ENCODE results near the gene ADGRE1.
"Not testable (repeated sequence)": the region's sequence is repeated elsewhere in the genome, so short reads cannot be mapped to it uniquely, and the experiment has no call there.

Gene ADGRE1

DNA sequence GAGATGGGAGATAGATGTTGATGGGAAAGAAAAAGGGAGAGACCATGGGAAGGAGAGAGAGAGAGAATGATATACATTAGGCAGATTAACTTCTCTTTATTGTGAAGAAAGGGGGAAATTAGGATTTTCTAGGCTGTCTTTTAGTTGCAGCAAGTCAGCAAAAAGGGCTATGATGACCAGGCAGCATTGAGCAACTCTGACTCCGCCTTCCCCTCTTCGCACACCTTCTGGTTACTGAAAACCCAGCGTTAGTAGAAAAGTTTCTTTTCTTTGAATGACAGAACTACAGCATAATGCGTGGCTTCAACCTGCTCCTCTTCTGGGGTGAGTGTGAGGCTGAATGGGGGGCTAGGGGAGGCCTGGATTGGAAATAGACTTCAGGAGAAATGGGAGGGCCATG is at the start of gene ADGRE1:
ADGRE1 (plus strand) TSS at position 264 of the 400 bp plus-strand sequence; CDS start at position 294, 30 bp downstream.
- no peak for DNase-seq (ENCODE audit: low read depth in 2 of 2)

DNA sequence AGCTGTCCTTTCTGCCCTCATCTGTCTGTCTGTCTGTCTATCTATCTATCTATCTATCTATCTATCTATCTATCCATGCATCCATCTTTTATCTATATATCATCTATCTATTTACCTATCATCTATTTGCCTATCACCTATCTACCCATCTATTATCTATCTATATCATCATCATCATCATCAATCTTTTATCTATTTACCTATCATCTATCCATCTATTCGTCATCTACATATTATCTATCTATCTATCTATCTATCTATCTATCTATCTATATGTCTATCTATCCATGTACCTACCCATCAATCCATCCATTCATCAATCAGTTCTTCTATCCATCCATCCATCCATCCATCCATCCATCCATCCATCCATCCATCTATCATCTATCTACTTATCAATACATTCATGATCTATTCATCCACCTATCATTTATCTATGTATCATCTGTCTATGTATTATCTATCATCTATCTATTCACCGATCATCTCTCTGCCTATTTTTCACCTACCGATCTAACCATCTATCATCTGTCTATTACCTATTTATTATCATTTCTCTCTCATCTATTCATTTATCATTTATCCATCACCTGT is 49.2 kb upstream of the ADGRE1 start:
- no peak for DNase-seq (ENCODE audit: low read depth in 2 of 2)

DNA sequence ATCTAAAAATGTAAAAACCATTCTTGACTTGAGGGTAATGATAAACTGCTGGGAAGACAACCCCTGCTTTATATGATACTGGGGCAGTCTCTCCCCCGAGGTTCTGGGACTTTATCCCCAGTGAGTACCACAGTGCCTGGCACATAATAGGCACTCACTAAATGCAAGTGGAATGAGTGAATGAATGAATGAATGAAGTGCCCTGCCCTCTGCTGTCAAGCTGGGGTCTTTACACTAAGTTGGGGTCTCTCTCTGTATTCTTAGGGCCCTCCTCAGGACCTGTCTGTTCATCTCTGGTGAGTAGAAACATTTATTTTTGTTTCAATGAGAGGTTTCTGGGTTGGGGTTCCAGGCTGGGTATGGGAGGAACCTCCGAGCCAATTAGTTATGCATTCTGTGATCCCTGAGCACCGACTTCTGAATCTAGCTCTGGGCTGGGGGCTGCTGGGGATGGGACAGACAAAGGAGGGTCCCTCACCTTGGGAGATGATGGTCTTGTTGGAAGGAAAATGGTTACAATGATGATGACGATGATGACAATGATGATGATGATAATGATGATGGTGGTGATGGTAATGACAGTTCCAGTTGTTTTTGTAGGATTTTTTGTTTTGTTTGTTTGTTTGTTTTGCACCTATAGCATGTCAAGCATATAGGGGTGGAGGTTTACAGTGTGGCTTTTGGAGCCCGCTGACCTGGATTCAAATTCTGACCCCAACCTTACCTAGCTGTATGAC is 44.3 kb upstream of the ADGRE1 start:
- DNase-seq (ENCODE audit: low read depth in 2 of 2), result no peak

- no peak for DNase-seq (ENCODE audit: low read depth in 2 of 2)
These were observed 39.6 kb upstream of the ADGRE1 start for GRCh38 chr19:6847828-6848200.

GRCh38 chr19:6848986-6849385 is 38.4 kb upstream of the ADGRE1 start:
- no peak for DNase-seq (ENCODE audit: low read depth in 2 of 2)

- no peak for DNase-seq (ENCODE audit: low read depth in 2 of 2)
These were observed 37.5 kb upstream of the ADGRE1 start for GRCh38 chr19:6849876-6850275.

- DNase-seq (ENCODE audit: low read depth in 2 of 2), result no peak
These were observed 36.0 kb upstream of the ADGRE1 start for GRCh38 chr19:6851359-6851758.

DNA sequence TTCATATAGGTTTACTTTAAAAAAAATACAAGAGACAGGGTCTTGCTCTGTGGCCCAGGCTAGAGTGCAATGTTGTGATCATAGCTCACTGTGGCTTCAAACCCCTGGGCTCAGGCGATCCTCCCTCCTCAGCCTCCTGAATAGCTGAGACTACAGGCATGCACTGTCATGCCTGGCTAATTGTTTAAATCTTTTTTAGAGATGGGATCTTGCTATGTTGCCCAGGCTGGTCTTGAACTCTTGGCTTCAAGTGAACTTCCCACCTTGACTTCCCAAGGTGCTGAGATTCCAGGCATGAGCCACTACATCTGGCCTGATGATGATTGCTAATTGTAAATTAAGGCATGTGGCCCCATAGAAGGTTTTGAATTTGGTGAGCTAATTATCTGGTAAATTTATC is 35.4 kb upstream of the ADGRE1 start:
- no peak for DNase-seq (ENCODE audit: low read depth in 2 of 2)

GRCh38 chr19:6853868-6854267 is 33.5 kb upstream of the ADGRE1 start:
- no peak for DNase-seq (ENCODE audit: low read depth in 2 of 2)

DNA sequence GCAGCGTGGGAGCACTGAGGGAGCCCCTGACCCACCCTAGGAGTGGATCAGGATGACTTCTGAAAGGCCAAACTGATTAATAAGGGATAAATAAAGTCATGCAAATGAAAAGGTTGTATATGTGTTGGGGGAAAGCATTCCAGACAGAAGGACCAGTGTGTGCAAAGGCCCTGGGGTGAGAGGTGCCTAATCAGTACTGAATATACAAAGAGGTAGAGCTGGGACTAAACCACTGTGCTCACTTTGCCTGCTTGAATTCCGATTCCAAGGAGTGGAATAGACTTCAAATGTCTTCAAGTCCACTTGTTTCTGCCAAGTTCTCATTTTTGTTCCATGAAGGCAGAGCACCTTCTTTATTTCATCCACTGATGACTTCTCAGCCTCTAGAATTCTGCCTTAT is 32.6 kb upstream of the ADGRE1 start:
- no peak for DNase-seq (ENCODE audit: low read depth in 2 of 2)

DNA sequence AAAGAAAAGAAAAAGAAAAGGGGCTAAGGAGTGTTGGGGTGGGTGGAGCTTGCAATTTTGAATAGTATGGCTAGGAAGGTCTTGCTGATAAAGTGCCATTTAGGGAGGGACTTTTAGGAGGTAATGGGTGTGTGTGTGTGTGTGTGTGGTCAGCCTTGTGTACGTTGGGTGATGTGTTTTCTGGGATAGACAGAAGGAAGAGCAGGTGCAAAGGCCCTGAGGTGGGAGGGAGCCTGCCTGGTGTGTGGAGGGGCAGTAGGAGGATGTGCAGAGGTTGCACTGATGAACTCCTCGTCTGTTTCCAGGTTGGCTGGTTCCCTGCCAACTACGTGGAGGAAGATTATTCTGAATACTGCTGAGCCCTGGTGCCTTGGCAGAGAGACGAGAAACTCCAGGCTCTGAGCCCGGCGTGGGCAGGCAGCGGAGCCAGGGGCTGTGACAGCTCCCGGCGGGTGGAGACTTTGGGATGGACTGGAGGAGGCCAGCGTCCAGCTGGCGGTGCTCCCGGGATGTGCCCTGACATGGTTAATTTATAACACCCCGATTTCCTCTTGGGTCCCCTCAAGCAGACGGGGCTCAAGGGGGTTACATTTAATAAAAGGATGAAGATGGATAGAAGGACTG is 30.5 kb upstream of the ADGRE1 start:
- DNase-seq (ENCODE audit: low read depth in 2 of 2), result no peak

DNA sequence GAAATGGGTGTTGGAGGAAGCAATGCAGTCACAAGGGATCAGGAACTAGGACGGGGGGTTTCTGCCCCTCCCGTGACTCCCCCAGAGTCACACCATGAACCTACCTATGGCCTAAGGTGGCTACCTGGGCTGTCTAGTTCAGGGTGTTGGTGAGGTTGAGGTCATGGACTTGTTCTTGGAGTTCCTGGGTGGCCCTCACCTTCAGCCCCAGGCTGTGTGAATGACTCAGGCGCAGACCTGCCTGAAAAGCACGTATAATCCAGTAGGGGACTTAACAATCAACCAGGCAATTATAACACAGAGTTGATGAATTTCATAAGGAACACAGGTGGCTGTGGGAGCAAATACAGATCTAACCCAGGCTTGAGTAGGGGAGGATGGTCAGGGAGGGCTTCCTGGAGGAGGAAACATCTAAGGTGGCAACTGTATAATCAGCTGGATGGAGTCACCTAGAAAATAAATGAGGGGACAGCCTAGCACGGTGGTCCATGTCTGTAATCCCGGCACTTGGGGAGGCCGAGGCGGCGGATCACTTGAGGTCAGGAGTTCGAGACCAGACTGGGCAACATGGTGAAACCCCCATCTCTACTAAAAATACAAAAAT is 25.6 kb upstream of the ADGRE1 start:
- DNase-seq (ENCODE audit: low read depth in 2 of 2), result no peak

GRCh38 chr19:6862673-6863078 is 24.7 kb upstream of the ADGRE1 start:
- peak; percentile 50 to 52 for DNase-seq (ENCODE audit: low read depth in 2 of 2)

DNA sequence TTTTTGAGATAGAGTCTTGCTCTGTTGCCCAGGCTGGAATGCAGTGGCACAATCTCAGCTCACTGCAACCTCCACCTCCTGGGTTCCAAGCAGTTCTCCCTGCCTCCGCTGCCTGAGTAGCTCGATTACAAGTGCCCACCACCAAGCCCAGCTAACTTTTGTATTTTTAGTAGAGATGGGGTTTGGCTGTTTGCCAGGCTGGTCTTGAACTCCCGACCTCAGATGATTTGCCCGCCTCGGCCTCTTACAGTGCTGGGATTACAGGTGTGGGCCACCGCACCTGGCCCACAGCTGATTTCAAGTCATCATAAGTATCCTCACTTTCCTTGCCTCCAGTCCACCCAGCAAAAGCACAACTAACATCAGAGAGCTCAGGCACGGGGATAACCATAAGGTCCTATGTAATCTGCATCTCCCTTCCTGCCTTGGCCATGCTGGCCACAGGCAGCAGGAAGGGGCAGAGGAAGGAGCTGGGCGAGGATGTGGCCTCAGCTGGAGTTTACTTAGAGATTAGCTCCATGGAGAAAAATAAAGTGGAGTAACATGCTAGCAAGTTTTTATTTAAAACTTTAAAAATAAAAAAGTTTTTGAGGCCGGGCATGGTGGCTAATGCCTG is 22.9 kb upstream of the ADGRE1 start:
- DNase-seq (ENCODE audit: low read depth in 2 of 2), result no peak

GRCh38 chr19:6865849-6866248 is 21.5 kb upstream of the ADGRE1 start:
- no peak for DNase-seq (ENCODE audit: low read depth in 2 of 2)

GRCh38 chr19:6866741-6867151 is 20.6 kb upstream of the ADGRE1 start:
- DNase-seq (ENCODE audit: low read depth in 2 of 2), result no peak

DNA sequence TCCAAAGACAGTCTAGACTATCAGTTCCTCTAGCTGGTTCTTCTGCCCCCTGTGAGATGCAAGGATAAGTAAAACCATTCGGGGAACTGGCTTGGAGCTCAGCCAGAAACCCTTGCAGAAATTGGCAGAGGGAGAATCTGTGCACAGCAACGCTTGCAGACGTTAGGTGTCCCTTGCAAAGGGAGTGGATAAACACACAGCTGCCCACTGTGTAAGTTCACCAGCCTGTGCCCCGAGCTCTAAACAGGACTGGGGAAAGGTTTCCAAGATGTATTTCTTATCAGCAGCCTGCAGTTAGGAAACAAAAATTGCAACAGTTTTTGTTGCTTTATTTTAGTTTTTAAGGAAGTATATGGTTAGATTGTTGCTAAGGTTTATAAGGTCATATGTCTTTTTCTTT is 19.0 kb upstream of the ADGRE1 start:
- no peak for DNase-seq (ENCODE audit: low read depth in 2 of 2)

DNA sequence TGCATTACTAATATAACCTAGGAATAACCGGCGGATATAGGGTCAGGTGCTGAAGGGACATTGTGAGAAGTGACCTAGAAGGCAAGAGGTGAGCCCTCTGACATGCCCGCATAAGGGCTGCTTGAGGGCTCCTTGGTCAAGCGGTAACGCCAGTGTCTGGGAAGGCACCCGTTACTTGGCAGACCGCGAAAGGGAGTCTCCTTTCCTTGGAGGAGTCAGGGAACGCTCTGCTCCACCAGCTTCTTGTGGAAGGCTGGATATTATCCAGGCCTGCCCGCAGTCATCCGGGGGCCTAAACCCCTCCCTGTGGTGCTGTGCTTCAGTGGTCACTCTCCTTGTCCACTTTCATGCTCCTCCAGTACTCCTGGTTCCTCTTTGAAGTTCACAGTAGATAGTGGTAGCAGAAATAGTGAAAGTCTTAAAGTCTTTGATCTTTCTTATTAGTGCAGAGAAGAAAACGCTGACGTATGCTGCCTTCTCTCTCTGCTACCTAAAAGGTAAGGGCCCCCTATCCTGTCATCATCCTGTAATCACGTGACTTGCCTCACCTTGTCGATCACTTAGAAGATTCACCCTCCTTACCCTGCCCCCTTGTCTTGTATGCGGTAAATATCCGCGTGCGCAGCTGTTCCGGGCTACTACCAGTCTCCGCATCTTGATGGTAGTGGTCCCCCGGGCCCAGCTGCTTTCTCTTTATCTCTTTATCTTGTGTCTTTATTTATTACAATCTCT is 18.1 kb upstream of the ADGRE1 start:
- not testable (repeated sequence) for DNase-seq (ENCODE audit: low read depth in 2 of 2)

DNA sequence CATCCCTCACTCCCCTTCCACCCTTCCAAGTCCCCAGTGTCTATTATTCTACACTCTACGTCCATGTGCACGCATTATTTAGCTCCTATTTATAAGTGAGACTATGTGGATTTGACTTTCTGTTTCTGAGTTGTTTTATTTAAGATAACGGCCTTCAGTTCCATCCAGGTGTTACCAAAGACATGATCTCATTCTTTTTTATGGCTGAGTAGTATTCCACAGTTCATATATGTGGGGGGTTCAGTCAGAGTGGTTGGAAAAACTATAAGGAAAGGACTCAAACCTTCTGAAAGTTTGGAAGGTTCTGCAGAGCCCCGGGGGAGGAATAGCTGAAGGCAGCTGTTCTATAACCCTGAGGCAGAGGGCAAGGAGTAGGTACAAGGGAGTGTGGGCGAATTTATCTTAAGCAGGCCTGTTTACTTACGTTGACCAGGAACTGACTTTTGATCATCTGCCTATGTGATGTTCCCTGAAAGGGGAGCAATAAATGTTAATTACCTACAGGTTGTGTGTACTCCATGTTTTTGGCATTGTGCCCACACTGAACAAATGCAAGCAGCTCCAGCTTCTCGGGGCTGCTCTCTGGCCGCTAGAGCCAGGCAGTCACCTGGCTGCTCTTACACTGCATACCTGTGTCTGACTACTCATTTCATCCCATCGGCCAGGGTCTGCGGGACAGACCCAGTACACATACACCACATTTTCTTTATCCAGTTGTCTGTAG is 13.5 kb upstream of the ADGRE1 start:
- DNase-seq (ENCODE audit: low read depth in 2 of 2), result no peak

GRCh38 chr19:6875218-6875617 is 12.2 kb upstream of the ADGRE1 start:
- no peak for DNase-seq (ENCODE audit: low read depth in 2 of 2)

DNA sequence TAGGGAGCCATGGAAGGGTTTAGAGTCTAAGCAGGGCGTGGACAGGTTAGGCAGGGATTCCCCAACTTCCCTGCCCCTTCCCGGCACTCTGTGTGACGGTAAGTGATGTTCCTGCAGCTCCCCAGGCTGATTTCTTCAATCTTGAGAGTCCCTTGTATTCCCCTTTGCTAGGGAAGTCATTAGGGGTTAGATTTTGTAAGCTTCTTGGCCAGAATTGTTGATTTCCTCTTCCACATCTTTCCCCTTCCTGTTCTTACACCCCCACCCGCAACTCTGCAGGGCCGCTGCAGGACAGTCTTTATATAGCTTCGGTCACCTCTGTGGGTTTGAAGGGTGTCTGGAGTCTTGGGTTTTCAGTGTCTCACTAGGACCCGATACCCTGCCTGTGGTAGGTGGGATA is 10.6 kb upstream of the ADGRE1 start:
- no peak for DNase-seq (ENCODE audit: low read depth in 2 of 2)

Measured in fibroblast of skin of left quadriceps (primary cell).